ENCODE data around the gene MT1M. TPM values are rescaled to one million over a fixed set of nuclear protein-coding genes. Genes with fewer than 3 reads are reported as not detected.
A peak's percentile ranks its signal among the peaks of the same experiment; 100 is the strongest.

MT1M gene
- polyA plus RNA-seq, 2 of the 4 experiments (the other 2 are of a cell fraction): not detected

GRCh38 chr16:56679818-56680217, 47.4 kb downstream of the MT1M start (continued):
- TF ChIP-seq ATOH8 (CRISPR knock-in tag; IDR thresholded peaks at IDR 0.05; ENCODE audit: low read depth): no peak

GRCh38 chr16:56681939-56682702, 49.7 kb downstream of the MT1M start, which contains the start of gene MT1X:
MT1X (plus strand) TSS chr16:56682470; CDS start chr16:56682541, 71 bp downstream.
- H3K4me2 ChIP-seq: peak within 1 kb of the TSS; percentile 88
- DNase-seq (ENCODE audit: low read depth in 1 of 2, low spot score in 1 of 2) (peak; percentile 85 to 89), FAIRE-seq (no peak), ATAC-seq (peak; percentile 96 to 99)
- whole genome bisulfite sequencing (ENCODE audit: missing lambda C conversion rate): 2% methylated on average over 40 of the region's 49 CpGs
- ChIA-PET CTCF (interaction anchor here (0.7 to 6.2 kb wide), 5 partner anchors 8 to 81 kb away, joined by 4 to 42 read pairs (median 5); partner anchors contain the start of gene MT2A), POLR2A (interaction anchor here (0.6 to 6.5 kb wide), 17 partner anchors 10 to 231 kb away, joined by 3 to 185 read pairs (median 5); partner anchors contain the start of genes MT1F, MT2A, NUDT21 and OGFOD1)
- H3K27ac ChIP-seq: peak within 1 kb of the TSS; percentile 84 to 85
- peak within 1 kb of the TSS; percentile 60 for H3K4me3 ChIP-seq
- TF ChIP-seq ZSCAN20 (CRISPR knock-in tag; IDR thresholded peaks at IDR 0.05): no peak
- TF ChIP-seq E2F6 (IDR thresholded peaks at IDR 0.05; ENCODE audit: borderline replicate concordance, low read depth): peak; percentile 52; the same call in 1 of the 2 replicates
- TF ChIP-seq MYC (IDR thresholded peaks at IDR 0.05; ENCODE audit: borderline replicate concordance, low read length): peak; percentile 58; the same call in 1 of the 2 replicates
- peak; percentile 84 for TF ChIP-seq MAX (IDR thresholded peaks at IDR 0.05)
- TF ChIP-seq HEYL (CRISPR knock-in tag; IDR thresholded peaks at IDR 0.05): no peak
- TF ChIP-seq ZNF302 (CRISPR knock-in tag; IDR thresholded peaks at IDR 0.05): no peak
- TF ChIP-seq BCL3 (IDR thresholded peaks at IDR 0.05): peak; percentile 92
- TF ChIP-seq POLR2A (IDR thresholded peaks at IDR 0.05; ENCODE audit: low read length): peak; percentile 75
- TF ChIP-seq MAFK (IDR thresholded peaks at IDR 0.05; ENCODE audit: partially characterized antibody): peak; percentile 85
- TF ChIP-seq JUN (IDR thresholded peaks at IDR 0.05): peak; percentile 85 to 87
- no peak for TF ChIP-seq EHMT2 (IDR thresholded peaks at IDR 0.05; ENCODE audit: low read depth)
- TF ChIP-seq FOSB (CRISPR knock-in tag; IDR thresholded peaks at IDR 0.05): no peak
- no peak for TF ChIP-seq POLR2AphosphoS2 (conservative IDR thresholded peaks at IDR 0.05; ENCODE audit: low read length)
- no peak for TF ChIP-seq CBX8 (IDR thresholded peaks at IDR 0.05)
- TF ChIP-seq RAD21 (conservative IDR thresholded peaks at IDR 0.05 in 1 of 2, IDR thresholded peaks at IDR 0.05 in 1 of 2): no peak
- H3K4me1 ChIP-seq: peaks cover 9% of the 10 kb centered on the region; the same call in 2 of the 3 replicates
- peaks cover 4% of the 10 kb centered on the region; the same call in 1 of the 3 replicates for H3K9me3 ChIP-seq

GRCh38 chr16:56682703-56683397, 50.4 kb downstream of the MT1M start:
- TF ChIP-seq ATOH8 (CRISPR knock-in tag; IDR thresholded peaks at IDR 0.05; ENCODE audit: low read depth) (no peak), GATA3 (IDR thresholded peaks at IDR 0.05; ENCODE audit: borderline replicate concordance) (no peak), CHD2 (IDR thresholded peaks at IDR 0.05; ENCODE audit: low read length, partially characterized antibody) (no peak)
- Histone ChIP-seq H3K4me2 (peak overlapping the region; percentile 88), H3K27ac (peak overlapping the region; percentile 84 to 85), H3K4me1 (peaks cover 9% of the 10 kb centered on the region; the same call in 2 of the 3 replicates), H3K9me3 (peaks cover 4% of the 10 kb centered on the region; the same call in 1 of the 3 replicates), H3K4me3 (peak overlapping the region; percentile 60)
- WGBS (ENCODE audit: missing lambda C conversion rate): 19% methylated on average over 7 of the region's 8 CpGs
- DNase-seq (ENCODE audit: low read depth in 1 of 2, low spot score in 1 of 2) (no peak), ATAC-seq (peak; percentile 17 to 19; a peak in 5 of 6 replicates), FAIRE-seq (no peak)
- CTCF ChIA-PET: interaction anchor here (0.7 to 6.2 kb wide), 9 partner anchors 9 to 82 kb away, joined by 3 to 42 read pairs (median 4); partner anchors contain the start of gene MT2A
- POLR2A ChIA-PET: interaction anchor here (0.7 to 6.5 kb wide), 18 partner anchors 9 to 232 kb away, joined by 3 to 185 read pairs (median 5); partner anchors contain the start of genes MT1A, MT1F, MT2A and NUDT21

Other genes starting within 250 kb of the MT1M start
- gene AMFR, start 207.1 kb upstream of the MT1M start, polyA plus RNA-seq (2011; rRNA removed): 88.5 and 92.8 TPM in 2 replicates
- gene AMFR, start 207.1 kb upstream of the MT1M start, polyA plus RNA-seq (2017; fragmentation: RNase III; extraction: RNeasy Plus Mini Kit Qiagen cat#74134 plus additional on column Dnase treatment): 61.3 to 68.9 TPM (median 68.6 TPM) in 3 replicates
- gene NUDT21, start 181.3 kb upstream of the MT1M start, polyA plus RNA-seq (2011; rRNA removed): 128 and 153 TPM in 2 replicates
- 58.7 to 68.4 TPM (median 62.8 TPM) in 3 replicates for gene NUDT21, start 181.3 kb upstream of the MT1M start, polyA plus RNA-seq (2017; fragmentation: RNase III; extraction: RNeasy Plus Mini Kit Qiagen cat#74134 plus additional on column Dnase treatment)
- 72.6 and 94.1 TPM in 2 replicates for gene OGFOD1, start 181.1 kb upstream of the MT1M start, polyA plus RNA-seq (2011; rRNA removed)
- gene OGFOD1, start 181.1 kb upstream of the MT1M start, polyA plus RNA-seq (2017; fragmentation: RNase III; extraction: RNeasy Plus Mini Kit Qiagen cat#74134 plus additional on column Dnase treatment): 71.6 to 79.7 TPM (median 72.7 TPM) in 3 replicates
- 61.4 and 62.3 TPM in 2 replicates for gene BBS2, start 112.6 kb upstream of the MT1M start, polyA plus RNA-seq (2011; rRNA removed)
- 36.1 to 46.6 TPM (median 44.4 TPM) in 3 replicates for gene BBS2, start 112.6 kb upstream of the MT1M start, polyA plus RNA-seq (2017; fragmentation: RNase III; extraction: RNeasy Plus Mini Kit Qiagen cat#74134 plus additional on column Dnase treatment)
- gene MT4, start 67.6 kb upstream of the MT1M start, polyA plus RNA-seq (2011; rRNA removed): not detected in 2 replicates
- gene MT4, start 67.6 kb upstream of the MT1M start, polyA plus RNA-seq (2017; fragmentation: RNase III; extraction: RNeasy Plus Mini Kit Qiagen cat#74134 plus additional on column Dnase treatment): not detected in 3 replicates
- gene MT3, start 43.1 kb upstream of the MT1M start, polyA plus RNA-seq (2011; rRNA removed): 0.16 and 0.24 TPM in 2 replicates
- 0.21 TPM in 1 of 3 replicates, not detected in the others for gene MT3, start 43.1 kb upstream of the MT1M start, polyA plus RNA-seq (2017; fragmentation: RNase III; extraction: RNeasy Plus Mini Kit Qiagen cat#74134 plus additional on column Dnase treatment)
- gene MT2A, start 24.1 kb upstream of the MT1M start, polyA plus RNA-seq (2011; rRNA removed): 39.1 and 69.4 TPM in 2 replicates
- 228 to 316 TPM (median 305 TPM) in 3 replicates for gene MT2A, start 24.1 kb upstream of the MT1M start, polyA plus RNA-seq (2017; fragmentation: RNase III; extraction: RNeasy Plus Mini Kit Qiagen cat#74134 plus additional on column Dnase treatment)
- gene MT1E, start 6.9 kb upstream of the MT1M start, polyA plus RNA-seq (2011; rRNA removed): not detected in 2 replicates
- not detected in 3 replicates for gene MT1E, start 6.9 kb upstream of the MT1M start, polyA plus RNA-seq (2017; fragmentation: RNase III; extraction: RNeasy Plus Mini Kit Qiagen cat#74134 plus additional on column Dnase treatment)
- gene MT1A, start 6.0 kb downstream of the MT1M start, polyA plus RNA-seq (2011; rRNA removed): 5.3 and 8.0 TPM in 2 replicates
- 12.8 to 16.9 TPM (median 14.1 TPM) in 3 replicates for gene MT1A, start 6.0 kb downstream of the MT1M start, polyA plus RNA-seq (2017; fragmentation: RNase III; extraction: RNeasy Plus Mini Kit Qiagen cat#74134 plus additional on column Dnase treatment)
- gene MT1B, start 19.2 kb downstream of the MT1M start, polyA plus RNA-seq (2011; rRNA removed): not detected in 2 replicates
- not detected in 3 replicates for gene MT1B, start 19.2 kb downstream of the MT1M start, polyA plus RNA-seq (2017; fragmentation: RNase III; extraction: RNeasy Plus Mini Kit Qiagen cat#74134 plus additional on column Dnase treatment)
- 4.1 and 5.6 TPM in 2 replicates for gene MT1F, start 25.3 kb downstream of the MT1M start, polyA plus RNA-seq (2011; rRNA removed)
- 6.8 to 11.3 TPM (median 10.8 TPM) in 3 replicates for gene MT1F, start 25.3 kb downstream of the MT1M start, polyA plus RNA-seq (2017; fragmentation: RNase III; extraction: RNeasy Plus Mini Kit Qiagen cat#74134 plus additional on column Dnase treatment)
- not detected in 2 replicates for gene MT1G, start 35.4 kb downstream of the MT1M start, polyA plus RNA-seq (2011; rRNA removed)
- not detected in 3 replicates for gene MT1G, start 35.4 kb downstream of the MT1M start, polyA plus RNA-seq (2017; fragmentation: RNase III; extraction: RNeasy Plus Mini Kit Qiagen cat#74134 plus additional on column Dnase treatment)
- not detected in 2 replicates for gene MT1H, start 37.2 kb downstream of the MT1M start, polyA plus RNA-seq (2011; rRNA removed)
- gene MT1H, start 37.2 kb downstream of the MT1M start, polyA plus RNA-seq (2017; fragmentation: RNase III; extraction: RNeasy Plus Mini Kit Qiagen cat#74134 plus additional on column Dnase treatment): not detected in 3 replicates
- 44.0 and 74.5 TPM in 2 replicates for gene MT1X, start 49.8 kb downstream of the MT1M start, polyA plus RNA-seq (2011; rRNA removed)
- gene MT1X, start 49.8 kb downstream of the MT1M start, polyA plus RNA-seq (2017; fragmentation: RNase III; extraction: RNeasy Plus Mini Kit Qiagen cat#74134 plus additional on column Dnase treatment): 73.4 to 131 TPM (median 121 TPM) in 3 replicates
- gene NUP93, start 97.5 kb downstream of the MT1M start, polyA plus RNA-seq (2011; rRNA removed): 91.4 and 97.5 TPM in 2 replicates
- gene NUP93, start 97.5 kb downstream of the MT1M start, polyA plus RNA-seq (2017; fragmentation: RNase III; extraction: RNeasy Plus Mini Kit Qiagen cat#74134 plus additional on column Dnase treatment): 82.5 to 88.9 TPM (median 87.3 TPM) in 3 replicates
- gene SLC12A3, start 232.5 kb downstream of the MT1M start, polyA plus RNA-seq (2011; rRNA removed): 0.01 and 0.09 TPM in 2 replicates
- gene SLC12A3, start 232.5 kb downstream of the MT1M start, polyA plus RNA-seq (2017; fragmentation: RNase III; extraction: RNeasy Plus Mini Kit Qiagen cat#74134 plus additional on column Dnase treatment): 0.08 TPM in 1 of 3 replicates, not detected in the others